ENCODE data around the gene NKX6-2. TPM values are rescaled to one million over a fixed set of nuclear protein-coding genes. Genes with fewer than 3 reads are reported as not detected.

NKX6-2 gene
- total and polyA plus RNA-seq, 2 experiments from 2014 or later: 0.03 to 5.0 TPM

DNA sequence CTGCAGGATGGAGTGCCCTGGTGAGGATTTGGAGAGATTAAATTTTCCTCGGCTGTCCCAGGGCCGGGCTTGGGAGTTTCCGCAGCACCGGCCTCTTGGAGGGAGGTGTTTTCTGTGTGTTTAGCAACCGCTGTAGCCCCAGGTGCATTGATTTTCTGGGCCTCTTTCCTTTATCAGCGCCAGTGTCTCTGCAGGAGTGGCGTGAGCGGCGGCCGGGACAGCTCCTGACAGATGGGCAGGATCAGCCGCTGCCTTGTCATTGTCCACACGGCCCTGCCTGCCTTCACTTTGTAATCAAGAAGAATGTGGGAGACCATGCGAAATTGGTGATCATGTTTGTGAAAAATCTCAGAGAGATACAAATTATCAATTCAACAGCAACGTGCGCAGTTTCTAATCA, 32.4 kb downstream of the NKX6-2 start:
- TF ChIP-seq EZH2phosphoT487 (IDR thresholded peaks at IDR 0.05; ENCODE audit: low read depth, severe bottlenecking, unreplicated experiment) (no peak), EZH2 (IDR thresholded peaks at IDR 0.05; ENCODE audit: borderline replicate concordance) (no peak)
- TF ChIP-seq, protein P1, sequence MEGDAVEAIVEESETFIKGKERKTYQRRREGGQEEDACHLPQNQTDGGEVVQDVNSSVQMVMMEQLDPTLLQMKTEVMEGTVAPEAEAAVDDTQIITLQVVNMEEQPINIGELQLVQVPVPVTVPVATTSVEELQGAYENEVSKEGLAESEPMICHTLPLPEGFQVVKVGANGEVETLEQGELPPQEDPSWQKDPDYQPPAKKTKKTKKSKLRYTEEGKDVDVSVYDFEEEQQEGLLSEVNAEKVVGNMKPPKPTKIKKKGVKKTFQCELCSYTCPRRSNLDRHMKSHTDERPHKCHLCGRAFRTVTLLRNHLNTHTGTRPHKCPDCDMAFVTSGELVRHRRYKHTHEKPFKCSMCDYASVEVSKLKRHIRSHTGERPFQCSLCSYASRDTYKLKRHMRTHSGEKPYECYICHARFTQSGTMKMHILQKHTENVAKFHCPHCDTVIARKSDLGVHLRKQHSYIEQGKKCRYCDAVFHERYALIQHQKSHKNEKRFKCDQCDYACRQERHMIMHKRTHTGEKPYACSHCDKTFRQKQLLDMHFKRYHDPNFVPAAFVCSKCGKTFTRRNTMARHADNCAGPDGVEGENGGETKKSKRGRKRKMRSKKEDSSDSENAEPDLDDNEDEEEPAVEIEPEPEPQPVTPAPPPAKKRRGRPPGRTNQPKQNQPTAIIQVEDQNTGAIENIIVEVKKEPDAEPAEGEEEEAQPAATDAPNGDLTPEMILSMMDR (IDR thresholded peaks at IDR 0.05; ENCODE audit: poor library complexity): no peak
- H3K4me1 ChIP-seq (ENCODE audit: insufficient read depth): no peaks in the 10 kb centered on the region
- no peak overlapping the region for H2AFZ ChIP-seq
- no peak overlapping the region for H3K4me2 ChIP-seq
- no peaks in the 10 kb centered on the region for H3K79me2 ChIP-seq
- no peak for DNase-seq (ENCODE audit: low spot score)
- H3K27ac ChIP-seq: no peak overlapping the region
- no peaks in the 10 kb centered on the region for H3K9me2 ChIP-seq (replicated peaks; ENCODE audit: insufficient read depth)
- no peaks in the 10 kb centered on the region for H3K27me3 ChIP-seq
- no peaks in the 10 kb centered on the region for H4K20me1 ChIP-seq (ENCODE audit: insufficient read depth, poor library complexity, severe bottlenecking)
- H3K4me3 ChIP-seq: no peak overlapping the region
- WGBS (ENCODE audit: low lambda C conversion rate, missing lambda C conversion rate): 83% methylated on average over 15 of the region's 15 CpGs
- H3K9me3 ChIP-seq (ENCODE audit: low read depth): no peaks in the 10 kb centered on the region
- no peaks in the 10 kb centered on the region for H3K36me3 ChIP-seq (replicated peaks; ENCODE audit: insufficient read depth, low read depth)

DNA sequence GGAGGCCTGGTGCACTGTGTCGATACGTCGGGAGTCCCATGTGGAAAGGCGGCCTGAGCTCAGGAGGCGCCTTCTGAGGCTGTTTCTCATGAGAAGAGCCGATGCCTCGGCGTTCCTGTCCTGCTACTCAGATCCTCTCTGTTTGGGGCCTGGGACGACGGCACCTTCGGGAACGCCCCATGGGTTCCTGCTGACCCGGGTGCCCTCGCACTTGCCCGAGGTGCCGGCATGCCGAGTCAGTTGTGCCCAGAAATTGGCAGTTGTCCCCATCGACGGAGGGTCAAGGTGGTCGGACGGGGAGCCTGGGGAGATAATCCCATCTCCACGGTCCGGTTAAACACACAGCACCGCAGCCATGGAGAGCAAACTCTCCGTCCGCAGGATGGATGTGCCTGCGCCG, 33.0 kb downstream of the NKX6-2 start:
- no peak for DNase-seq (ENCODE audit: low spot score)
- H3K4me3 ChIP-seq: no peak overlapping the region
- H2AFZ ChIP-seq: no peak overlapping the region
- TF ChIP-seq EZH2 (IDR thresholded peaks at IDR 0.05; ENCODE audit: borderline replicate concordance): no peak
- TF ChIP-seq, protein P1 (IDR thresholded peaks at IDR 0.05; ENCODE audit: poor library complexity): no peak
- no peak overlapping the region for H3K27ac ChIP-seq
- no peaks in the 10 kb centered on the region for H3K4me1 ChIP-seq (ENCODE audit: insufficient read depth)
- WGBS (ENCODE audit: low lambda C conversion rate, missing lambda C conversion rate): 94% methylated on average over 25 of the region's 28 CpGs
- H3K79me2 ChIP-seq: no peaks in the 10 kb centered on the region
- no peaks in the 10 kb centered on the region for H3K36me3 ChIP-seq (replicated peaks; ENCODE audit: insufficient read depth, low read depth)
- no peaks in the 10 kb centered on the region for H3K9me2 ChIP-seq (replicated peaks; ENCODE audit: insufficient read depth)
- H3K4me2 ChIP-seq: no peak overlapping the region
- H4K20me1 ChIP-seq (ENCODE audit: insufficient read depth, poor library complexity, severe bottlenecking): no peaks in the 10 kb centered on the region
- no peaks in the 10 kb centered on the region for H3K9me3 ChIP-seq (ENCODE audit: low read depth)
- no peaks in the 10 kb centered on the region for H3K27me3 ChIP-seq

DNA sequence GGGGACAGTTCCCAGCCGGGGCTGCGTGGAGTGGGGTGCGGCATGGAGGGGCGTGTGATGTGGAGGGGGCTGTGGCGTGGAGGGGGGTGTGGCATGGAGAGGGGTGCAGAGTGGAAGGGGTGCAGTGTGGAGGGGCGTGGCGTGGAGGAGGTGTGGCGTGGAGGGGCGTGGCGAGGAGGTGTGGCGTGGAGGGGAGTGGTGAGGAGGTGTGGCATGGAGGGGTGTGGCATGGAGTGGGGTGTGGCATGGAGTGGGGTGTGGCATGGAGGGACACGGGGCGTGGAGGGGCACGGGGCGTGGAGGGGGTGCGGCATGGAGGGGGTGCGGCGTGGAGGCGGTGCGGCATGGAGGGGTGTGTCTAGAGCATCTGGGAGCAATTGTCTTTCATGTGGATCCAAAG, 33.6 kb downstream of the NKX6-2 start:
- WGBS (ENCODE audit: low lambda C conversion rate, missing lambda C conversion rate): 100% methylated on average over 7 of the region's 20 CpGs
- Histone ChIP-seq H3K9me3 (ENCODE audit: low read depth) (no peaks in the 10 kb centered on the region), H4K20me1 (ENCODE audit: insufficient read depth, poor library complexity, severe bottlenecking) (no peaks in the 10 kb centered on the region), H3K4me2 (no peak overlapping the region), H3K36me3 (replicated peaks; ENCODE audit: insufficient read depth, low read depth) (no peaks in the 10 kb centered on the region), H2AFZ (no peak overlapping the region), H3K27ac (no peak overlapping the region), H3K9me2 (replicated peaks; ENCODE audit: insufficient read depth) (no peaks in the 10 kb centered on the region), H3K4me1 (ENCODE audit: insufficient read depth) (no peaks in the 10 kb centered on the region), H3K79me2 (no peaks in the 10 kb centered on the region), H3K27me3 (no peaks in the 10 kb centered on the region), H3K4me3 (no peak overlapping the region)
- TF ChIP-seq, protein P1 (IDR thresholded peaks at IDR 0.05; ENCODE audit: poor library complexity): no peak
- TF ChIP-seq EZH2phosphoT487 (IDR thresholded peaks at IDR 0.05; ENCODE audit: low read depth, severe bottlenecking, unreplicated experiment) (no peak), EZH2 (IDR thresholded peaks at IDR 0.05; ENCODE audit: borderline replicate concordance) (no peak)
- DNase-seq (ENCODE audit: low spot score): no peak

DNA sequence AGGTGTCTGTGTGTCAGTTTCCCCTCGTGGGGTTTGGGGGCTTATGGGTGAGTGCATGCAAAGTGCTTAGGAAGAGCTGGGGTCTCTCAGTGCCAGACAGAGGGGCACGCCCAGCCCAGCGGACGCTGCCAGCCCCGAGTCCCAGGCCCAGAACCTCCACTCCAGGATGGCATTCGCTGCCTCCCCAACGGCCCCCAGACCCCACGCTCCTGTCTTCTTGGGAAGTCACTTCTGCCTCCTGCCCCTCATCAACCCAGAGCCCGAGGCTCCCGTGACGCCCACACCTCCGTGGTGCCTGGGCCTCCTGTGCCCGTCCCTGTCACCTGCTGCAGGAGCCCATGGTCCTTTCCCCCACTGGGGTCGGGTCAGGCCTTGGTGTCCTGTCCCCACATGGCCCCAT, 35.0 kb downstream of the NKX6-2 start:
- no peaks in the 10 kb centered on the region for H4K20me1 ChIP-seq (ENCODE audit: insufficient read depth, poor library complexity, severe bottlenecking)
- H3K4me1 ChIP-seq (ENCODE audit: insufficient read depth): no peaks in the 10 kb centered on the region
- no peak overlapping the region for H2AFZ ChIP-seq
- no peaks in the 10 kb centered on the region for H3K27me3 ChIP-seq
- no peaks in the 10 kb centered on the region for H3K9me2 ChIP-seq (replicated peaks; ENCODE audit: insufficient read depth)
- H3K4me3 ChIP-seq: no peak overlapping the region
- 95% methylated on average over 11 of the region's 14 CpGs for WGBS (ENCODE audit: low lambda C conversion rate, missing lambda C conversion rate)
- H3K36me3 ChIP-seq (replicated peaks; ENCODE audit: insufficient read depth, low read depth): no peaks in the 10 kb centered on the region
- TF ChIP-seq EZH2 (IDR thresholded peaks at IDR 0.05; ENCODE audit: borderline replicate concordance): no peak
- TF ChIP-seq EZH2phosphoT487 (IDR thresholded peaks at IDR 0.05; ENCODE audit: low read depth, severe bottlenecking, unreplicated experiment): no peak
- TF ChIP-seq, protein P1 (IDR thresholded peaks at IDR 0.05; ENCODE audit: poor library complexity): no peak
- H3K27ac ChIP-seq: no peak overlapping the region
- no peaks in the 10 kb centered on the region for H3K79me2 ChIP-seq
- no peaks in the 10 kb centered on the region for H3K9me3 ChIP-seq (ENCODE audit: low read depth)
- H3K4me2 ChIP-seq: no peak overlapping the region
- DNase-seq (ENCODE audit: low spot score): no peak
